Activated T-cell treated with anti-CD3 and anti-CD28 coated beads, Interleukin-2, amount 50 U/mL, for 48 hours (primary cell): ENCODE measurements around the gene GSTO1.

Source experiments
- DNase-seq, 2 experiments: peaks; one replicate each; pipeline ENCODE4 v3.0.0-alpha.2; 2020

Gene GSTO1

GRCh38 chr10:104252368-104252767 is 2.3 kb upstream of the GSTO1 start:
- DNase-seq: no peak

DNA sequence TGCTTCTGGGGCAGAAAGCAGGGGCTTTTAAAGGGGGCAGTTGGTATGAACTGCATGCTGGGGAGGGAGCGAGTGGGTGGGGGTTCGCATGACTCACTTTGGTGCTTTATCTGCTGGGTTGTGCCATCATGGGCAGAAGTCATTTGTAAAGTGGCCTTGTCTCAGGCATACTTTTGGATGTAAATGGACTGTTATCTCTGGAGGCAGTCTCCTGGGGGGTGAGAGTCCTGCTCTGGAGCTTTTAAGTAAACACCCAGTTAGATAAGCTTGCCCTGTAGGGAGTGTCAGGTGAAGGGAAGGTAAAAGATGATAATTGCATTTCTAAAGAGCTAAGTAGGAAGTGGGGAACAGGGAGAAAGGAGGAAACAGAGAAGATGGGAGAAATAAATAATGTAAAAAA is 1.6 kb upstream of the GSTO1 start:
- no peak for DNase-seq

DNA sequence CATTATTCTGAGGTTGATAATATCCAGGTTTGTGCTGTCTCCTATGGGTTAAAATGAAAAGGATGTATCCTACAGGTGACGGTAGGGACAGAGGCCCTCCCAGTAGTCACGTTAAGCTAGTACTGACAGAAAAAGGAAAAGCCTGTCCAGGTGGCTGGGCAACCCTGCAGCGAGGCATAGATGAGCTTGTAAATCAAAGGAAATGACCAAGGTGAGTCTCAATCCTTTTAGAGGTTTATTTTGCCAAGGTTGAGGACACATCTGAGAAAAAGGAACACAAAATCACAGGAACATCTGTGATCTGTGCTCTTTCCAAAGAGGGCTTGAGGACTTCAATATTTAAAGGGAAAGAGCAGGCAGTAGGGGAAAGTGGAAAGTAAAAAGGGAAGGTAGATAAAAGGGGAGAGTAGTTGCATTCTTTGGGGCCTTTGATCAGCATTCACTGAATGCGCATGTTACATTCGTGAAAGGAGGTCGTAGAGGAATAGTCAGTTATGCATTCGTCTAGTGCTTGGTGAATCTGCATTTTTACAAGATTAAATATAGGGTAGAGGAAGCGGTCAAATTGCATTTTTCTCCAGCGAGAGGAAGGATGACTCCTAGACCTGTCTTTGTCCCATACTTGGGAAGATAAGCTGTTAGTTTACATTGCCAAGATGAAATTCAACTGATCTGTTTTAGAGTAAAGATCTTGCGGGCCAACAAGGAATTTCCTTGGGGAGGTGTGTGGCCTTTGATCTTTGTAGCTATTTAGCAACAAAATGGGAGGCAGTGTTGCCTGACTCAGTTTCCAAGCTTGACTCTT is 884 bp upstream of the GSTO1 start:
- DNase-seq: no peak

DNA sequence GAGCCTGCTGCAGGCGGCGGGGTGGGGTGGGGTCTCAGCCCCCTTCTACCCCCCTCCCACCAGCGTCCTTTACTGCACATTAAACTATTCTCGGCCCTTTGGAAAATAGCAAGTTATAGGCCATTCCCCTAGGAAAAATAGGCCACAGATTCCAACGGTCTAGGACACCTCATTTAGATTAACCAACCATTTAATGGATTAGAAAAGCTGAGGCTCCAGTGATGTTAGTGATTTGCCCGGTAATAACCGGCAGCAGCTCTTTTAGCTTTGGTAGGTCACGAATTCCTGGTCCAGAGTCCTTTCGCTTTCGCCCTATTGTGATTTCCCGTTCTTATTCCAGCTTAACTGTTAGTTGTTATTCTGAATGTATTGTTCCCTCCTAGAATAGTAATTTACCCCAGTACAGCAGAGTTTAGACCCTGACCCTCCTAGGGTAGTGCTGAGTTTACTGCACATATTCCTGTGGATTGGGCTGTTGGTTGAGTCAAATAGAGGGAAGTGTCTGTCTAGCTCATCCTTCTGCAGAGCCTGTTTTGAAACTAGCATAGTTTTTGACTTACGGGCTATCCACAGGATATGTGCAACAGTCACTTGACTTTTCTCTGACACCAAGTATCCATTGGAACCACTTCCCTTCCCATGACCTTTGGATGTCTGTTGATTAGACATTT is 754 bp downstream of the GSTO1 start:
- no peak for DNase-seq

DNA sequence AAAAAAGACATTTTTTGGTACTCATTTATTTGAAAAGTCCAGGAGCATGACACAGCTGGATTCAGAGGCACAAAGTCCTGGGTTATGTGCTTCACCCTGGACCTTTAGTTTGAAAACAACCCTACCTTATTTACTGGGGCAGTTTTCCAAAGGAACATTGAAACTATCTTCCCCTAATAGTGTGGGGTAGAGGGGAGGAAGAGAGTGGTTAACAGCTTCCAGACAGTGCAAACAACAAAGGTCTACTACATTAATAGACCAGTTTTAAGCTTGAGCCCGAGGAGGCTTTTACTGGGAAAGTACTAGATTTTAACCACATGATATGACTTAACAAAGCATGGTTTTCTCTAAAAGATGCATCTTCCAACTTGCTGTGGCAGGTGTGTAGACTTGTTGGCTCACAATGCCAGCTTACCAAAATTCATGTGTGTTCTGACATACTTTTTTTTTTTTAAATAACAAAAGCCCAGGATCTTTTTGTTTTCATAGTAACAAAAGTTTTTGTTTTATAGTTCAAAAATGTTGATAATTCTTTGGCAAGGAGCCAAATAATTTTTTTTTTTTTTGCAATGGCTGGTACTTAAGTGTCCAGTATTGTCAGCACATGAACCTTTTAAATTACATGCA is 1.8 kb downstream of the GSTO1 start:
- DNase-seq: no peak

- no peak for DNase-seq
Observed at GRCh38 chr10:104257235-104257634, 2.5 kb downstream of the GSTO1 start.

- no peak for DNase-seq
Observed at GRCh38 chr10:104258209-104258608, 3.5 kb downstream of the GSTO1 start.

DNA sequence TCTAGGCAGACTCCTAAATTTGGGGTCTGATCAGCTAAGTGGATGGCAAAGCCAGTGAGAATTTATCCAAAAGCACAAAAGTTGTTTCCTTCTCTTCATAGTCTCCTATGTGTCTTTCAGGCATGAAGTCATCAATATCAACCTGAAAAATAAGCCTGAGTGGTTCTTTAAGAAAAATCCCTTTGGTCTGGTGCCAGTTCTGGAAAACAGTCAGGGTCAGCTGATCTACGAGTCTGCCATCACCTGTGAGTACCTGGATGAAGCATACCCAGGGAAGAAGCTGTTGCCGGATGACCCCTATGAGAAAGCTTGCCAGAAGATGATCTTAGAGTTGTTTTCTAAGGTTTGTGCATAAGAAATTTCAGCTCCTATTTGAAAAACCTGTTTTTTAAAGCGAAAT is 4.8 kb downstream of the GSTO1 start:
- DNase-seq: no peak

- DNase-seq: no peak
Observed at GRCh38 chr10:104259999-104260774, 5.5 kb downstream of the GSTO1 start.

- no peak for DNase-seq
Observed at GRCh38 chr10:104260775-104261115, 6.1 kb downstream of the GSTO1 start.

- DNase-seq: no peak
Observed at GRCh38 chr10:104262055-104262454, 7.4 kb downstream of the GSTO1 start.

- no peak for DNase-seq
Observed at GRCh38 chr10:104264783-104265182, 10.1 kb downstream of the GSTO1 start.

DNA sequence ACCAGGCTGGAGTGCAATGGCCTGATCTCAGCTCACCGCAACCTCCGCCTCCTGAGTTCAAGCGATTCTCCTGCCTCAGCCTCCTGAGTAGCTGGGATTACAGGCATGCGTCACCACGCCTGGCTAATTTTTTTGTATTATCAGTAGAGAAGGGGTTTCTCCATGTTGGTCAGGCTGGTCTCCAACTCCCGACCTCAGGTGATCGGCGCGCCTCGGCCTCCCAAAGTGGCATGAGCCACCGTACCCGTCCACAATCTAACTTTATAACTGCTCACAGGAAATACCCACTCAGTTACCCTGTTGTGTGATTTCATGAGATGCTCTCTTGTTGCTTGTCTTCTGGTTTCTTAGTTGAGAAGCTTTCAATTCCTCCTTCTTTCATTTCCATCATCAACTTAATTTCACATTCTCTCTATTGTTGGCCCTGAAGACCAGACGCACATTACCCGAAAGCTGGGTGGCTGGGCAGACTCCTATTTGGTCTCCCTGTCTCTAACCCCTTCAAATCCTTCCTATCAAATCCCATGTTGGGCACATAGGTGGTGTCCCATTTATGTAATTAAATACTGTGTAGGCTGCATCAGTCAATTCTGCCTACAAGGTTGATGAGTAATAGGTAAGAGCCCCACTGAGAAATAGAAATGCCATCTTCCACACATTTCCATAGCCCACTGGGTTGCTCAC is 13.2 kb downstream of the GSTO1 start:
- peak; percentile 65 to 66 for DNase-seq

GRCh38 chr10:104268405-104268712 is 13.7 kb downstream of the GSTO1 start:
- DNase-seq: no peak

- peak; percentile 97 to 98 for DNase-seq
Observed at GRCh38 chr10:104268713-104269645, 14.3 kb downstream of the GSTO1 start, which contains the start of gene GSTO2. TSS of gene GSTO2 (plus strand) at chr10:104269184. CDS start at chr10:104274916, 5,732 bp downstream.

DNA sequence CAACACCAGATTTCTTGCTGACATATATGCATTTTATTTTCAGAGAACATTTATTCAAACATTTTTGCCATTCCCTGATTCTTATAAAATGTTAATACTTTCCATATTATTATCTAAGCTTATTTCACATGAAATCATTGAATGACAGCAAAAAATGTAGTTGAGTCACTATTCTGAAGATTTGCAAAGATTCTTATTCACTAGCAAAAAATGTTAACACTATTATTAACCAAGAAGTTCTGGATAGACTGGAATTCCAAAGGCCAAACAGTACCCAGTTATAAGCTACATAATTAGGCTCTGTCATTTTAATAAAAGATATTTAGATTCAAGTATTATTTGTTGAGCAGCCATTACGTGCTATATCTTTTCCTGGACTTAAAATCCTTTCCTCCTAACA is 18.6 kb downstream of the GSTO1 start:
- no peak for DNase-seq

DNA sequence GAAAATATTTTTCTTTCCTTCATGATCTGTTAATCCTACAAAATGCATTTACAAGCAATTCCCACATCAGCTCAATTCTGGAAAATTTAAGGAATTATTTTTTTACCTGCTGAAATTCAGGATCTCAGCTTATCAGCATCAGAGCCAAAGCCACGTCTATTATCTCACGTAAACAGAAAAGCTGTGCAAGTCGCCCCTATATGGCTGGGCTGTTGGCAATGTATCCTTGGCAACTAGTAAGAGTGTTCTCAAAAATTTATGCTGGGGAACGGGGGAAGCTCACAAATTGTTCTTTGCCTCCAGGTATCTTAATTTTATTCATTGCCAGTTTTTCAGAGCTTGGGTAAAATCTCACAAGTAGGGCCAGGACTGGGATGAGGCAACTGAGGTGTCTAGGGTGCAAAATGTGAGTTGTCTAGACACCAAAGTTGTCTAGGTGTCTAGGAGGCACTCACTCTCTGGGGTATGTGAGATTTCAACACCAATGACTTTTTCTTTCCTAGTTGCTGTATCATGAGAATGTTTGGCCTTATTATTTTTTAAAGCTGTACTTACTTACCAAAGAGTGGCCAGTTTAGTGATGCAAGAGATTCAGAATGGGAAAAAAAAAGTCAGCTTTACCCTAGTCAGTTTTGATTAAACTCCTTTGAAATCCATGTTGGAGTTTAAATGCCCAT is 19.3 kb downstream of the GSTO1 start:
- DNase-seq: no peak

GRCh38 chr10:104274762-104275721 is 20.4 kb downstream of the GSTO1 start:
- peak; percentile 70 to 73 for DNase-seq

DNA sequence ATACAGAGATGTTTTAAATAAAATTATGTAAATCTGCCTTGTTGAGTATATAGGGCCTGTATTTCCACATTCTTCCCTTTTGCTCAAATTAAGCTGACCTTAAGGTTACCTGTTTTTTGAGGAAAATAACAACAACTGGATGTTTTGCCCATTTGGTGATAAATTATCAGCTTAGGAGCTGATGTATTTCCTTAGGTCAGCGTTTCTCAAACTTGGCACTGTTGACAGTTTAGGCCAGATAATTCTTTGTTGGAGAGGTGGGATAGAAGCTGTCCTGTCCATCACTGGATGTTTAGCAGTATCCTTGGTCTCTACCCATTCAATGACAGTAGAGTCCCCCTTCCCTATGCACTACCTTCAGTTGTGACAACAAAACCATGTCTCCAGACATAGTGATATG is 21.5 kb downstream of the GSTO1 start:
- DNase-seq: no peak

DNA sequence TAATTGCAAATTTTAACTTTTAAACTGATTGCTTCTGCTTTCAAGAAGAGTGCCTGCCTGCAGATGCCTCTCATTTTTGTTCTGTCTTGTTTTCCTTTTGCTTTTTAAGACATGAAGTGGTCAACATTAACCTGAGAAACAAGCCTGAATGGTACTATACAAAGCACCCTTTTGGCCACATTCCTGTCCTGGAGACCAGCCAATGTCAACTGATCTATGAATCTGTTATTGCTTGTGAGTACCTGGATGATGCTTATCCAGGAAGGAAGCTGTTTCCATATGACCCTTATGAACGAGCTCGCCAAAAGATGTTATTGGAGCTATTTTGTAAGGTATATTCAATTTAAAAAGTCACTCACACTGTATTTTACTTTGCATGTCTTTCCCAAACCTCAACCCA is 23.1 kb downstream of the GSTO1 start:
- DNase-seq: no peak
